HG03095 (cell line): ENCODE measurements around the gene GALNTL6.

ENCODE experiments used
- ATAC-seq: cut with Tn5 transposase; IDR thresholded peaks from one replicate; pipeline ENCODE4 v1.9.1; 2021; ENCODE audit warnings: moderate library complexity; ENCODE audit not compliant: unreplicated experiment

Gene GALNTL6

DNA sequence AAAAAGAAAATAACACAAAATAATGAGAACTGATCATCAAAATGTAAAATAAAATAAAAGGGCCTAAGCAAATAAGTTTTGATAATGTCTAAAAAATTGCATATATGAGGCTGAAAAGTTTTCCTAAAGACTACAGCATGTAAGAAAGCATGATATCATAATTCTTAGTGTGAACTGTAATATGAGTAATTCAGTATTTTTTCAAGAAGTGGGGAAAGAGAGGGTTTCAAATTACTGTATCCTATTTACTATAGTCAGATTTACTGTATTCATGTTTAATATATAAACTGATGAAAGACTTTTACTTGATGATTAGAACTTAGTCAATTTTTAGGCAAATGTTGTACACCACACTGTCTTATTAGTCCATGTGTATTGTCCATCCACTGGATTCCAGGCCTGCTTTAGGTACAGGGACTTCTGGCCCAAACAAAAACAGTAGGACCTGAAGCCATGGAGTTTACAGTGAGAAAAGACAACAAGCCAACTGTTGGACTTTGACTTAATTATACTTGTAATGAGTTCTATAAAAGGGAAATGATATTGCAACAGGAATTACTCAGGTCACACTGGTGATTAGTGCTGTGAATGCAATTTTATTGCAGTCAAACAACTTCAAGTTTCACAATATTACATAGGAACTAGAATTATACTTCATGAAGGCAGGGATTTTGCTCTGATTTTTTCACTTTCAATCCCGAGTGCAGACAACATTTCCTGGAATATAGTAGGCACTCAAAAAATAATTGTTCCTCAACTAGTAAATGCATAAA, 837.7 kb downstream of the GALNTL6 start:
- ATAC-seq = no peak

DNA sequence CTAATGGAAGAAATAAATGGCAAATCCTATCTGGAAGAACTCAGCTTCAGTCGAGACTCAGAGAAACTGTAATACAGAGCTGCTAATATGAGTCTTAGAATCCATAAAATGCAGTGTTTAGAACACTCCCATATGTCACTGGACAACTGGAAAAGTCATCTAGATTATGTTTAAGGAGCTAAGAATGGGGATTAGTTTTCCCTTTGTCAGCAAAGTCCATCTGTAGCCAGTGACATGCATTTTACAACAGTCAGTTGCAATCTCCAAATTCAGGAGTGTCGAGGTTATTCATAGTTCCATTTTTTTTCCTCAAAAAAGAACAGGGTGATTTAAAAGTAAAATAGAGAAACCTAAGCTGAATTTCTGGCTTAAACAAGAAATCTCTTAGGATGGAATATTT, 838.8 kb downstream of the GALNTL6 start:
- ATAC-seq = no peak

DNA sequence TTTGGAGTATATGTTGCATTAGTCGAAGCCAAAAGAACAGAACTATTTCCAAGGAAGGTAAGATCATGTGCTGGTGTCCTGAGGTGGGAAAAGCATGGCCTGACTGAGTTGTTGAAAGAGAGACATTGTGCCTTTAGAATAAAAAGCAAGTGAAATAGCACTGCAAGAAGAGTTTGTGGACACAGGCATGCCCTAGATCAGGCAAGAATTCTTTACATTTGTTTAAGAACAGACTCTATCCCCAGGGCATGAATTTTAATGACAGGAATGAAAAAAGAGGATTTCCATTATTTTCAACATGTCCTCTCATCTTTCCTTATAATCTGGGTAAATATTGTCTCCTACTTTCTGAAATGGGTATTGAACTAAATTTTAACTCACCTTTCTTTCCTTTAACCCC, 839.2 kb downstream of the GALNTL6 start:
- ATAC-seq = no peak

DNA sequence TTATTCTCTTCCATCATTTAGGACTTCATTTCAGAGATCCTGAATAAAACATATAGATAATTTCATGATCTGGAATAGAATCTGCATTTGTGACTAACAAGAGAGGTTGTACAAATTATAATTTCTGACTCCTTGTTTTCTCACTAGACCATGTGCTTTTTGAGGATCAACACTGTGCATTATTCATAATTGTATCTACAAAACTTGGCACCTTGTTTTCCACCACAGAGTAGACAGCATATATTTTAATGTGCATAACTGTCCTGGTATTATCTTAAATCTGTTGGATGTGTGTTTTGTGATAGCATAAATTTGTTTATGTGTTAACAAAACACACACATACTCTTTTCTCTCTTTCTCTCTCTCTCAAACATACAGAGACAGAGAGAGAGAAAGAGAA, 840.5 kb downstream of the GALNTL6 start:
- ATAC-seq = no peak

DNA sequence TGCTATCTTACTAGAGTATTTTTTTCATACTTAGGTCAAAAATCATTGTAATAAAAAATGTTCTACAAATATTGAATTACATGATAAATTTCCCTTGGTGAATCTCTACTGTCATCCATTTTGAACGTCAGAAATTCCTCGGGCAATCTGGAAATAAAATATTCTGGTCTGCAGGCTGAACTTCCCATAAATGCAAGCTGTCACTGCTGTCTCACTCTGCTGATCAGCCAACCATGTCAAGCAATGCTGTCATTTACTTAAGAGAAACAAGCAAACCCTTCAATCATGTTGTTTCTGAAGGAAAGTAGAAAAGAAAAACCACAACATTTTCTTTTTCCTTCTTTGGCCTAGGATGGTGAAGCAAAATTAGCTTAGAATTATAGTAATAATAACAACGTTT, 841.3 kb downstream of the GALNTL6 start:
- no peak for ATAC-seq

DNA sequence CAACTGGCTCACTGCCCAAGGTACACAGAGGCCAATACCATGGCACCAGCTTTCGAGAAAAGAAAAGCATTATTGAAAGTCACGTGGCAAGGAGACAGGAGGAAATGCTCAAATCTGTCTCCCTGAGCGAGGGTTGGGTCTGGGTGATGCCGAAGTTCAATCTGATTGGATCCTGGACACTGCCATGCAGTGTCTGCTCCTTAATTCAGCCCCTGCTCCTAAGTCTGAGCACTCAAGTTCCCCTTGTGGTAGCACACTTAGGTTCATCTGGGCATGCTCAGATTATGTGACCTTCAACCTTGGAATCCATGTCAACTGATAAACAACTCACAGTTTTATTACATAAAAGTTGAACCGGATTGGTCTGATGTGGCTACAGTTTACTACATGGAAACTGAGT, 842.9 kb downstream of the GALNTL6 start:
- no peak for ATAC-seq

DNA sequence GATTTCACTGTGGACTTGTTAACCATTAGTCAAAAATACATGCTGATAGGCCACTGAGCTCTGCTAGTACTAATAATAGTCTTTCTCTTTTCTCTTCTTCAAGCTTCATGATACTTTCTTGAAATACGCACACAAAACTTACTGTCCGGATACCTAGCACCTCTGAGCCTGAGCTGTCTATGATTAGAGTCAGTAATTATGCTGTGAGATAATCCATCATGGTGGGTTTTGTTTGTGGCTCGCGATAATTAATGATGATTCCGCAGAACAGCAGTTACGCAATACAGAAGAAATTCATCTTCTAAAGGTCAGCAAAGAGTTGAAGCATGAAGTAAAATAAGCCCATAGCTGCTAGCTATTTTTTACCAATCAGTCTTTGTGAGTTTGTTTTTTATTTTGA, 843.9 kb downstream of the GALNTL6 start:
- ATAC-seq = no peak

DNA sequence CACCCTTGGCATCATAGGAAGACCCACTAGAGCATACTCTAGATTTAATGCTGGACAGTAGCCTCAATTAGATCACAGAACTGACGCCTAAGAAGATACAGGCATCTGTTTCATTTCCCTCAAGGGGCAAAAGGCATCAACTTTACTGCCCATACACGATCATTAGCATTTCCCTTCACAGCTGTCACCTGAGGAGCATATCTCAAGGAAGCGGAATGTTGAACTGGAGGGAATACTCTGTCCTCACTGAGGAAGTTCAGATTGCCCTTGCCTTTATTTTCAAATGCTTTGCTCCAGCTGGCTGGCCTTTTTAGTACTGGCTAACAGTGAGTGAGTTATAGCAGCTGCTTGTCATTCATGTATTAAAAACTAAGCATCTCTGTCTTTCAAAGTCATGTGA, 847.0 kb downstream of the GALNTL6 start:
- no peak for ATAC-seq

DNA sequence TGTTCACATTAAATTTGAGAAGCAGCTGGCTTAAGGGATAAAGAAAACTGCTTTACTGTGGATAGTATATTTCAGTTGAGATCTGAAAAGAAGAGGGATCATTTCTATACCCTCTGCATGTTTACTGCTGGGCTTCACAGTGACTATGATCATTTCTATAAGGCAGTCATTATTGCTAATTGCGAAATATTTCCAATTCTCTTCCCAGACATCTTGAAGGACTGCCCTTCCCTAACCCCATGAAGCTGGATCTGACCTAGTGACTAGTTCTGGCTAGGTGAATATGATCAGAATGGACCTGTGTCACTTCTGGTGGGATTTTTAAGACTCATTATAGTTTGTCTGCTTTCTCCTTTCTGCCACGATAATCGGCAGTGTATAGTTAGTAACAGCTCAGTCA, 848.9 kb downstream of the GALNTL6 start:
- ATAC-seq = no peak

DNA sequence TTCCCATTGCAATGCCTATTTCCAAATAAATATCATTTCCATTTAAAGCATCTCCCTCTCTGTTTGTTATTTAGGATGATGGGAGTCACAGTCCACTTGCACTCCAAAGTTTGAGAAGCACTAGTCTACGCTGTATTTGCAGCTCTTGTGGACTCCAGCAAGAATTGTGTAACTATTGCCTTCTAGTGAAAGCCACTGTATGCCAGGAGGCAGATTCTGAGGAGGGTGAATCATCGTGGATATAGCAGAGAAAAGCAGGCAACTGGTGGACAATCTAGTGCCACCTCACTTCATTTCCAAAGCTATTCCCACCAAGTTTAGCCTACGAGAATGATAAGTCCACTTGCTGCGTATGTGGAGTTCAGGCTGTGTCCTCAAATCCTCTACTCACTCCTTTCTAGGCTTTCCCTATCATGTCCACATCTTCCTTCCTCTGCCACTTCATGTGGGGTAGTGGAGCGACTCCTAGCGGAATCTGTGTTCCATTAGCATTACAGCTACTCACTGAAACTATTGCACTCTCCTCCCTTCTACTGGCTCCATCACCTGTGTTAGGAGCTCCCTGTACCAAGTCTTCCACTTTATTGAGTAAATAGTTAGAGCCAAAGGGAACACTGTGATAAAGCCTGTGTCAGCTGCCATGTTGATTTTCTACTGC, 853.6 kb downstream of the GALNTL6 start:
- no peak for ATAC-seq

DNA sequence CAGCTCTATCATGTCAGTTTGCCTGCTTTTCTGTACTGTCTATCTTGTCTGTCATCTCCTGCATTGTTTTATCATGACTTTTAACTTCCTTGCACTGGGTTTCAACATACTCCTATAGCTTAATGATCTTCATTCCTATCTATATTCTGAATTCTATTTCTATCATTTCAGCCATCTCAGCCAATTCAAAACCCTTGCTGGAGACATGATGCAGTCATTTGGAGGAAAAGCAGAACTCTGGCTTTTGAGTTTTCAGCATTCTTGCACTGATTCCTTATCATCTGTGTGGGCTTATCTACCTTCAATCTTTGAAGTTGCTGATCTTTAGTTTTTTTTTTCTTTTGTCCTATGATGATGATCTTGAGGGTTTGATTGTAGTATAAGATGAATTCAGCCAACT, 861.6 kb downstream of the GALNTL6 start:
- no peak for ATAC-seq

DNA sequence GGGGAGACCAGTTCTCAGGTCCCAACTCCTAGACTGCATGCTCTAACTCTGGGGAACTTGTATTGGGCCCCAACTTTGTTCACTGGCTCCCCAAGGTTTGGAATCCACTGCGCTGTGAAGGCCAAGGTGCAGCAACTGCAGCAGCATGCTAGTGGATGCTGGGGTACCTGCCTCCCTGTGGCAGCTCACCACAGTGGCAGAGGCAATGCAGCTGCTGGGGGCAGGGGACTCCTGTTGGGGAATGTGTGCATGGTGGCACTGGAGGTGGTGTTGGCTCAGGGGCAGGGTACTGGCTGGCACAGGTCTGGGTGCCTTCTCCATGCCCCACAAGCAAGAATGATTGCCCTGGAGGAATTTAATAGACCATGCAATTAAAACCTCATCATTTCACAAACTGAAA, 862.0 kb downstream of the GALNTL6 start:
- no peak for ATAC-seq

DNA sequence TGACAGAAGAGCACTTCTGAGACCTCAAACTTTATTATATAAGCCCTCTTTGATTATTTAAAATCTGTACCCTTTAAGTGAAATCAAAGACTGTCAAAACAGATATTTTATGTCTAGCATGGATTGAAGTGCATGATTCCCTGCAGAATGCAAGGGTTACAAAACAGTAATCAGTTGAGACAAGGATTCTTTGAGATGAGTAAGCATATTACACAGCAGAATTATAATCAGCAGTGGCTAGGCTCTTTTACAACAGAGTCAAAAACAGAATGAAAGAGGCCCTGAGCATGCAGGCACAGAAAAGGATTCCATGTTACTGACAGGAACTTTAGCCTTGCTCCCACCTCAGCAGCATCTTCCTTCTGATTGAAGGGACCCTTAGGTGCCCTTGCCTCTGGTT, 867.5 kb downstream of the GALNTL6 start:
- ATAC-seq = no peak

DNA sequence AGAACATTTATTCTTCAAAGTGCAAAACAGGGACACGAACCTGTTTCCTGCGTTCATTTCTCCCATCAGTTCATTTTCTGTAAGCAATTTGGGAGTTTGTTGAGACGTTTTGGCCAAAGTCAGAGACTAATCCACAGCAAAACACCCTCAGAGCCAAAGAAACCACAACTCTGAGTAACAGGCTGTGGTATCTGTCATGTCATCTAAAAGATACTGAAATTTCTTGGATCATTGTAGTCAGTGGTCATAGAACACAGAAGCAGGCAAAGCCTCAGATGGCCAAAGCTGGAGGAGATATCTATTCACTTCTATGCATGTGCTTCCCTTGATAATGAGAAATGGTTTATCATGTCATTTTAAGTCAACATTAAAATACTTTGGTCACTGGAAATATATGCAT, 869.8 kb downstream of the GALNTL6 start:
- ATAC-seq = no peak

DNA sequence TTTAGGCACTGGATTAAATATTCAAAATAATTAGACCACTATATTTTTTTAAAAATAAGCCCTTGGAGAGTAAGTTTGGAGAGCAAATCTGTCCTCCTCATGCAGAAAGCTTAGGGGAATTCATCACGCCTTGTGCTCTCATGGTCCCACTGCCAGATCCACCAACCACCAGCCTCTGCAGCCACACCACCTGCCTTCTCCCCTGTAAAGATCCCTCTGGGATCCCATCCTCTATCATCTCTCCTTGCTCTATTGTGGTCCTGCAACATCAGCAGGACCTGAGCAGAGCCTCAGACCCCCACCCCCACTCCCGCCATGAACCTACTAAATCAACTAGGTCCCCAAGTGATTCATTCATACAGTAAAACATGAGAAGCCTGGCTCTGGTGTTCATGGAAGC, 872.8 kb downstream of the GALNTL6 start:
- no peak for ATAC-seq

DNA sequence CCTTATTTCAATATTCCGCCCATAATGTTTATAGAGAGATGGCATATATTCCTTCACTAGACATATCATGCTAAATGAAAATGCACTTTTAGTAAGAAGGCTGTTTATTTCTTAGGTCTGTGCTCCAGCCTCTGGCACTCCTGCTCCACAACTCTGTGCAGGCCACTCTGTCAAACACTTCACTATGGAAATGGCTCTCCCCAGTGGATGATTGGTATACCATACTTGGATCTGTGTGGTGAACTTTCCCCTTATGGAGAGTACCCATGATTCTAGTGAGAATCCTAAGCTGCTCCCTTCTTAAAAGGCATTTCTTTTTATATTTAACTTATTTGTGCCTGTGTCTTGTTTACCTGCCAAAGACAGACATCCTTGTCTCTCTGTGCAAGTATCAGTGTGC, 875.3 kb downstream of the GALNTL6 start:
- ATAC-seq = no peak

DNA sequence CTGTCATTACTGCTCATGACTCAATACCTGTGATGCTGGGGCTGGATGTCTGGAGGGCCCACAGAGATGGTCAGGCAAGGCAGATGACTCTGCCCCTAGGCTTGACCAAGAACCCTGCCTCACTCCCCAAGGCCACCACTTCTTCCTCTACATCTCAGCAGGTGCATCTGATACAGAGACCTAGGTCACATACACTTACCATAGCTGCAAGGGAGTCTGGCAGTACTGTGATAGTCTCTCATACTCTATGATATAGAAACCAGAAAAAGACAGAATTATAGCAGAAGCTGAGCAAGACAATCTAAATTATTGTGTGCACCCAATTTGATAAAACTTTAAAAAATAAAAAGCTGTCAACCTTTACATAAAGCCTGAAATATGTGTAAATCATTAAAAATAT, 878.3 kb downstream of the GALNTL6 start:
- ATAC-seq = no peak

DNA sequence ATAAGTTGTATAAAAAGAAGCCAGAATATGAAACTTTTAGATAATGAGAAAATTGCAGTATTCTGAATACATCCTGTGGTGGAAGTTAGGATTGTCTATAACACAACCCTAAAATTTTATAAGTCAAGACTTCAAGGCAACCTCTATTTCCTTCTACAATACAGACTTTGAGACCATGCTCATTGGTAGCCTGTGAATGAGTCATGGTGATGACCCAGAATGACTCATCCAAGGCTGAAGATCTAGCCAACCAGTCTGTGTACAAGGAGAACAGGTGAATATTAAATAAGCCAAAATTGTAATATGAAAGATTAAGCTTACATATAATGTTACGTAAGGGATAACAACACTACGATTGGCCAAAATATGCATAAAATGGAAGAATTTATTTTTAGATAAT, 879.5 kb downstream of the GALNTL6 start:
- ATAC-seq = no peak

DNA sequence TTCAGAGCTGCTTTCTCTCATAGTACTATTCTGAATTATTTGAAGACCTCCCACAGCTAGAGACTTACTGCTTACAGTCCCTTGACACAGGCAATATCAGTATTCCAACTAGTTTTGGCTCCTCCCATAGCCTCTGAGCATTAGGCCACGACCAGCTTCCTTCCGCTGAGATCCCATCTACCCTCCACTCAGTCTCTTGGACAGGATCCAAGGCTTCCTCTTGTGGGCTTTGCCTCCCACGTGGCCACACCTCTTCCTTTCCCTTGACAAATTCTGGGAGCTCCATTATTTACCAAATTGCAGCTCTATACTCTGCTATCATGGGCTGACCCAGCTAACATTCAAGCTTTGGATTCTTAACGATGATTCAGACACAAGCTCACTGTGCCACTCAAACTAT, 885.1 kb downstream of the GALNTL6 start:
- no peak for ATAC-seq

DNA sequence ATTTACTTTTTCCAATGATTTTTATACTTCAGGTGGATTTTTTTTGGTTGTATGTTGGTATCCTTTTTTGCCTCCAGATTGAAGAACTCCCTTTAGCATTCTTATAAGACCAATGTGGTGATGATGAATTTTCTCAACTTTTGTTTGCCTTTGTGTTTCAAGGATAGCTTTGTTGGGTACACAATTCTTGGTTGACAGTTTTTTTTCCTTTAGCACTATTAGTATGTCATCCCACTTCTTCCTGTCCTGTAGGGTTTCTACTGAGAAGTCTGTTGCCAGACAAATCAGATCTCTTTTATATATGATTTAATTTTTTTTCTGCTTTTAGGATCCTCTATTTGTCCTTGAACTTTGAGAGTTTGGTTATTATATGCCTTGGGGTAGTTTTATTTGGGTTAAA, 892.4 kb downstream of the GALNTL6 start:
- ATAC-seq = no peak

DNA sequence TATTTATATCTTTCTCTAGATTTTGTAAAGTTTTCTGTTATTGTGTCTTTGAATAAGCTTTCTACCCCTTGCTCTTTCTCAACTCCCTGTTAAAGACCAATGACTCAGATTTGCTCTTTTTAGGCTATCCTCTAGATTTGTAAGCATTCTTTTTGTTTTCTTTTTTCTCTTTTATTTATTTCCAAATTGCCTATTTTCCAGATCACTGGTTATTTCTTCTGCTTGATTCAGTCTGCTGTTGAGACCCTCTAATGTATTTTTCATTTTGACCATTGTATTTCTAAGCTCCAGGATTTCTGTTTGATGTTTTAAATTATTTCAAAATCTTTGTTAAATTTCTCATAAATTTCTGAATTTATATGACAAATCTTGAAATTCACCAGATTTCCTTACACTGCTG, 892.8 kb downstream of the GALNTL6 start:
- no peak for ATAC-seq

DNA sequence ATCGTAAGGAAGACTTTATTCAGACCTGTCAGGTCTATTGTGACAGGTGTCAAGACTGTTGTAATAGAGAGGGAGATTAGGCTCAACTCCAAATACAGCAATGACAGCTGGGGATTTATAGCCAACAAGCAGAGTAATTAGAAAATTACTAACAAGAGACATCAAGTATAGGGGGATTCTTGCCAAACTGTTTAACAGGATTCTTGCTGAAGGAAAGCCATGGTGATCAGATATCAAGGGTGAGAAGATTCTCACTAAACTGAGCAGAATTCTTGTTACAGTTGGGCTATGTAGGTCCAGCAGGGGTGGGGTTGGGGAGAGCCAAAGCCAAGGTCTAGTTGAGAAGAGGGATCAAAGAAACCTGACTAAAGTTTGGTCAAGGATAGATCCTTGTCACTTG, 894.4 kb downstream of the GALNTL6 start:
- ATAC-seq = no peak

DNA sequence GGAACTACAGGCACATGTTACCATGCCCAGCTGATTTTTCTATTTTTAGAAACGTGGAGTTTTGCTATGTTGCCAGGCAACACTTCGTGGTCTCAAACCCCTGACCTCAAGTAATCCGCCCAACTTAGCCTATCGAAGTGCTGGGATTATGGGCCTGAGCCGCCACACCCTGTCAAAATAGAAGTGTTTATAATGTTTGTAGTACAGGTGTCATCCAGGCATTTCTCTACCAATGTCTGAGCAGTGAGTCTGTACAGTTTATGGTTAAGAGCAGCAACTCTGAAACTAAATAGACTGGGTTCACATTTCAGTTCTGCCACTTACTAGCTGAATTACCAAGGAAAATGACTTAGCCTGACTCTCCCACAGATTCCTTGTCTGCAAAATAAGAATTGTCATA, 895.0 kb downstream of the GALNTL6 start:
- no peak for ATAC-seq
